GM23338 (cell line): ENCODE data around the gene PDE10A. TPM values are rescaled to one million over a fixed set of nuclear protein-coding genes. Genes with fewer than 3 reads are reported as not detected.
A peak's percentile ranks its signal among the peaks of the same experiment; 100 is the strongest.

ENCODE experiments used
- ATAC-seq: fragments of 200-7000 bp; cut with Tn5 transposase; 3 replicates; pipeline ENCODE4 v1.9.1; 2020
- DNase-seq: peaks from one replicate; pipeline ENCODE4 v3.0.0-alpha.2; 2015; ENCODE audit warnings: low spot score
- H2AFZ ChIP-seq: fragments of 200-600 bp; sonication (generic); 2 replicates; pipeline ENCODE4 v1.8.0; 2016; ENCODE audit warnings: antibody characterized with exemption, mild to moderate bottlenecking, moderate library complexity
- H3F3A ChIP-seq: fragments of 200-600 bp; sonication (generic); replicated peaks from 2 replicates; pipeline ENCODE4 v1.8.0; 2017; ENCODE audit warnings: antibody characterized with exemption, mixed run types, low read depth
- H3K27ac ChIP-seq: fragments of 200-600 bp; sonication (generic); 2 replicates; pipeline ENCODE4 v1.6.1; 2016; ENCODE audit warnings: low read depth
- H3K27me3 ChIP-seq: fragments of 200-600 bp; sonication (generic); 2 replicates; pipeline ENCODE4 v1.8.0; 2016; ENCODE audit warnings: mild to moderate bottlenecking, mixed run types, moderate library complexity; ENCODE audit not compliant: insufficient read depth
- H3K36me3 ChIP-seq: fragments of 200-600 bp; sonication (generic); 2 replicates; pipeline ENCODE4 v1.8.0; 2016; ENCODE audit warnings: mild to moderate bottlenecking; ENCODE audit not compliant: insufficient read depth
- H3K4me1 ChIP-seq: fragments of 200-600 bp; sonication (generic); 2 replicates; pipeline ENCODE4 v1.8.0; 2016; ENCODE audit warnings: mild to moderate bottlenecking, moderate library complexity; ENCODE audit not compliant: insufficient read depth
- H3K4me2 ChIP-seq: fragments of 200-600 bp; sonication (generic); 2 replicates; pipeline ENCODE4 v1.7.1; 2017; ENCODE audit warnings: mixed run types
- H3K4me3 ChIP-seq: fragments of 200-600 bp; sonication (generic); 2 replicates; pipeline ENCODE4 v1.6.1; 2016; ENCODE audit warnings: mixed run types
- H3K79me2 ChIP-seq: fragments of 200-600 bp; sonication (generic); replicated peaks from 2 replicates; pipeline ENCODE4 v1.8.0; 2017; ENCODE audit warnings: mild to moderate bottlenecking; ENCODE audit not compliant: insufficient read depth
- H3K9me2 ChIP-seq: fragments of 200-600 bp; sonication (generic); 2 replicates; pipeline ENCODE4 v1.8.0; 2017; ENCODE audit not compliant: insufficient read depth
- H4K20me1 ChIP-seq: fragments of 200-600 bp; sonication (generic); replicated peaks from 2 replicates; pipeline ENCODE4 v1.8.0; 2017; ENCODE audit warnings: mild to moderate bottlenecking; ENCODE audit not compliant: insufficient read depth
- H3K27ac Mint-ChIP-seq: 2 replicates; pipeline ENCODE4 v1.8.0; 2020; ENCODE audit warnings: inconsistent platforms, mild to moderate bottlenecking, moderate library complexity, mixed read lengths
- H3K27me3 Mint-ChIP-seq: 3 replicates; pipeline ENCODE4 v1.8.0; 2022; ENCODE audit warnings: low read depth, mild to moderate bottlenecking, moderate library complexity, mixed read lengths, inconsistent platforms; ENCODE audit not compliant: insufficient read depth, poor library complexity
- H3K36me3 Mint-ChIP-seq: 3 replicates; pipeline ENCODE4 v1.8.0; 2021; ENCODE audit warnings: low read depth, mild to moderate bottlenecking, inconsistent platforms, moderate library complexity, mixed read lengths
- H3K4me1 Mint-ChIP-seq: 3 replicates; pipeline ENCODE4 v1.8.0; 2020; ENCODE audit warnings: mild to moderate bottlenecking, inconsistent platforms, mixed read lengths
- H3K4me3 Mint-ChIP-seq: 3 replicates; pipeline ENCODE4 v1.8.0; 2021; ENCODE audit warnings: moderate library complexity, mild to moderate bottlenecking, inconsistent platforms, mixed read lengths
- H3K9me3 Mint-ChIP-seq: 3 replicates; pipeline ENCODE4 v1.8.0; 2020; ENCODE audit warnings: moderate library complexity, mild to moderate bottlenecking, inconsistent platforms, mixed read lengths
- CREB1 ChIP-seq: fragments of 250-450 bp; sonication (Bioruptor Pico); IDR thresholded peaks from 2 replicates; pipeline ENCODE4 v1.5.0; 2020; ENCODE audit warnings: low read depth, mild to moderate bottlenecking, moderate library complexity
- CTCF ChIP-seq, 2 experiments: fragments of 200-600 bp in 1 of 2; sonication (generic) in 1 of 2; conservative IDR thresholded peaks; 2 replicates each; pipeline versions ENCODE4 v1.5.1 to v1.6.1; 2016 to 2017; ENCODE audit warnings: antibody characterized with exemption in 2 of 2, low read depth in 2 of 2, mild to moderate bottlenecking in 2 of 2, moderate library complexity in 1 of 2
- ETS1 ChIP-seq: IDR thresholded peaks from 2 replicates; pipeline ENCODE4 v1.6.1; 2016; ENCODE audit warnings: antibody characterized with exemption
- EZH2 ChIP-seq: fragments of 200-600 bp; sonication (generic); IDR thresholded peaks from one replicate; pipeline ENCODE4 v1.8.0; 2017; ENCODE audit warnings: antibody characterized with exemption, mild to moderate bottlenecking, low read depth; ENCODE audit not compliant: unreplicated experiment
- JUNB ChIP-seq: IDR thresholded peaks from one replicate; pipeline ENCODE4 v1.6.1; 2016; ENCODE audit warnings: antibody characterized with exemption; ENCODE audit not compliant: unreplicated experiment
- POLR2AphosphoS5 ChIP-seq: IDR thresholded peaks from 2 replicates; pipeline ENCODE4 v1.6.1; 2016; ENCODE audit warnings: antibody characterized with exemption, low read depth
- STAT1 ChIP-seq: IDR thresholded peaks from one replicate; pipeline ENCODE4 v1.6.1; 2016; ENCODE audit warnings: antibody characterized with exemption; ENCODE audit not compliant: unreplicated experiment
- ZNF114 ChIP-seq: fragments of 250-450 bp; sonication (Bioruptor Pico); IDR thresholded peaks from 2 replicates; pipeline ENCODE4 v1.5.0; 2020; ENCODE audit warnings: mild to moderate bottlenecking, moderate library complexity
- ZNF331 ChIP-seq: fragments of 250-450 bp; sonication (Bioruptor Pico); IDR thresholded peaks from 2 replicates; pipeline ENCODE4 v1.5.0; 2020; ENCODE audit warnings: low read depth, mild to moderate bottlenecking, moderate library complexity
- polyA plus RNA-seq: library from polyadenylated mRNA; unstranded; fragments of >200 nt; fragmentation: Nextera tagmentation; extraction: Ambion mirVana; gene quantifications from 2 replicates; pipeline ENCODE4 v1.2.1, GENCODE V29; 2016
- total RNA-seq: library from RNA; depleted of rRNA; stranded (reverse); fragments of >200 nt; shearing (Covaris generic); gene quantifications from 2 replicates; pipeline ENCODE4 v1.2.3, GENCODE V29; 2014

Gene PDE10A
- total and polyA plus RNA-seq, 2 experiments from 2014 or later, result 0.50 to 3.9 TPM

GRCh38 chr6:165671222-165671768 is 8.3 kb upstream of the PDE10A start:
- Histone ChIP-seq H3K4me1 (peaks cover 50% of the 10 kb centered on the region), H3K36me3 (no peaks in the 10 kb centered on the region), H4K20me1 (no peaks in the 10 kb centered on the region), H3K4me2 (no peak overlapping the region), H3K27ac (no peak overlapping the region), H3K4me3 (no peak overlapping the region), H3K79me2 (no peaks in the 10 kb centered on the region), H3K27me3 (peaks cover 14% of the 10 kb centered on the region), H3K9me2 (no peaks in the 10 kb centered on the region), H3F3A (no peaks in the 10 kb centered on the region; the same call in 1 of the 2 replicates), H2AFZ (no peak overlapping the region)
- peaks cover 10% of the 10 kb centered on the region for H3K27me3 Mint-ChIP-seq
- no peaks in the 10 kb centered on the region for H3K36me3 Mint-ChIP-seq
- no peak for DNase-seq
- TF ChIP-seq CREB1 (CRISPR knock-in tag) (no peak), POLR2AphosphoS5 (no peak), ETS1 (no peak), CTCF (conservative IDR thresholded peaks at IDR 0.05; ENCODE audit: low read depth in 2 of 2) (no peak), EZH2 (no peak), STAT1 (no peak), ZNF331 (CRISPR knock-in tag) (no peak), ZNF114 (no peak), JUNB (no peak)
- H3K4me3 Mint-ChIP-seq, result no peak overlapping the region
- no peak overlapping the region for H3K27ac Mint-ChIP-seq
- peaks cover 54% of the 10 kb centered on the region for H3K4me1 Mint-ChIP-seq
- ATAC-seq, result no peak
- H3K9me3 Mint-ChIP-seq, result no peaks in the 10 kb centered on the region

DNA sequence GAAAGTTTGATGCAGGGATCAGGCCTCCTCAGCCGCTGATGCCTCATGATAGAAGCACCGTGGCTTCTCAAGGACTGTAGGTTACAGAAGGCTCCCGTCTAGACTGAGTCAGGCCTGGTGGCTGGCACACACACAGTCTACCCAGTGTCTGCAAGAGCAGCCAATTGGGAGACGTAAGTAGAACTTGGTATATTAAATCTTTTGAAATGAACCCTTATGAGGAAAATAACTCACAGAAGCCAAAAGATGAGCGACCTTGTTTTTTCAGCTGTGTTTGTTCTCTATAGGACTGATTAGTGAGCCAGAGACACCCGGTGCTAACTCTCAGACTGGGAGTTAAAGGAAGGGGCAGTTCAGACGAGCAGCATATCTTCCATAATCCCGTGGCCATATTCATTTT is 5.9 kb upstream of the PDE10A start:
- Histone ChIP-seq H2AFZ (no peak overlapping the region), H3K27ac (no peak overlapping the region), H3K27me3 (peaks cover 37% of the 10 kb centered on the region), H3K4me1 (peaks cover 67% of the 10 kb centered on the region), H3F3A (peaks cover 6% of the 10 kb centered on the region; the same call in 1 of the 2 replicates), H3K9me2 (no peaks in the 10 kb centered on the region), H3K4me2 (no peak overlapping the region), H4K20me1 (no peaks in the 10 kb centered on the region), H3K36me3 (no peaks in the 10 kb centered on the region), H3K4me3 (no peak overlapping the region), H3K79me2 (no peaks in the 10 kb centered on the region)
- TF ChIP-seq ETS1, result no peak
- no peak for TF ChIP-seq POLR2AphosphoS5
- no peak for TF ChIP-seq CREB1 (CRISPR knock-in tag)
- TF ChIP-seq STAT1, result no peak
- TF ChIP-seq CTCF (conservative IDR thresholded peaks at IDR 0.05; ENCODE audit: low read depth in 2 of 2), result no peak
- TF ChIP-seq JUNB, result no peak
- H3K36me3 Mint-ChIP-seq, result no peaks in the 10 kb centered on the region
- peaks cover 31% of the 10 kb centered on the region for H3K27me3 Mint-ChIP-seq
- no peak overlapping the region for H3K4me3 Mint-ChIP-seq
- peaks cover 58% of the 10 kb centered on the region for H3K4me1 Mint-ChIP-seq
- DNase-seq (no peak), ATAC-seq (peak; percentile 67)
- H3K9me3 Mint-ChIP-seq, result no peaks in the 10 kb centered on the region
- no peak overlapping the region for H3K27ac Mint-ChIP-seq
